GM19463 (cell line): ENCODE measurements around the gene NECTIN1.

Experiments
- ATAC-seq: cut with Tn5 transposase; IDR thresholded peaks from one replicate; pipeline ENCODE4 v1.9.1; 2021; ENCODE audit warnings: mild to moderate bottlenecking, moderate library complexity; ENCODE audit not compliant: unreplicated experiment

The NECTIN1 gene, protein sequence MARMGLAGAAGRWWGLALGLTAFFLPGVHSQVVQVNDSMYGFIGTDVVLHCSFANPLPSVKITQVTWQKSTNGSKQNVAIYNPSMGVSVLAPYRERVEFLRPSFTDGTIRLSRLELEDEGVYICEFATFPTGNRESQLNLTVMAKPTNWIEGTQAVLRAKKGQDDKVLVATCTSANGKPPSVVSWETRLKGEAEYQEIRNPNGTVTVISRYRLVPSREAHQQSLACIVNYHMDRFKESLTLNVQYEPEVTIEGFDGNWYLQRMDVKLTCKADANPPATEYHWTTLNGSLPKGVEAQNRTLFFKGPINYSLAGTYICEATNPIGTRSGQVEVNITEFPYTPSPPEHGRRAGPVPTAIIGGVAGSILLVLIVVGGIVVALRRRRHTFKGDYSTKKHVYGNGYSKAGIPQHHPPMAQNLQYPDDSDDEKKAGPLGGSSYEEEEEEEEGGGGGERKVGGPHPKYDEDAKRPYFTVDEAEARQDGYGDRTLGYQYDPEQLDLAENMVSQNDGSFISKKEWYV

DNA sequence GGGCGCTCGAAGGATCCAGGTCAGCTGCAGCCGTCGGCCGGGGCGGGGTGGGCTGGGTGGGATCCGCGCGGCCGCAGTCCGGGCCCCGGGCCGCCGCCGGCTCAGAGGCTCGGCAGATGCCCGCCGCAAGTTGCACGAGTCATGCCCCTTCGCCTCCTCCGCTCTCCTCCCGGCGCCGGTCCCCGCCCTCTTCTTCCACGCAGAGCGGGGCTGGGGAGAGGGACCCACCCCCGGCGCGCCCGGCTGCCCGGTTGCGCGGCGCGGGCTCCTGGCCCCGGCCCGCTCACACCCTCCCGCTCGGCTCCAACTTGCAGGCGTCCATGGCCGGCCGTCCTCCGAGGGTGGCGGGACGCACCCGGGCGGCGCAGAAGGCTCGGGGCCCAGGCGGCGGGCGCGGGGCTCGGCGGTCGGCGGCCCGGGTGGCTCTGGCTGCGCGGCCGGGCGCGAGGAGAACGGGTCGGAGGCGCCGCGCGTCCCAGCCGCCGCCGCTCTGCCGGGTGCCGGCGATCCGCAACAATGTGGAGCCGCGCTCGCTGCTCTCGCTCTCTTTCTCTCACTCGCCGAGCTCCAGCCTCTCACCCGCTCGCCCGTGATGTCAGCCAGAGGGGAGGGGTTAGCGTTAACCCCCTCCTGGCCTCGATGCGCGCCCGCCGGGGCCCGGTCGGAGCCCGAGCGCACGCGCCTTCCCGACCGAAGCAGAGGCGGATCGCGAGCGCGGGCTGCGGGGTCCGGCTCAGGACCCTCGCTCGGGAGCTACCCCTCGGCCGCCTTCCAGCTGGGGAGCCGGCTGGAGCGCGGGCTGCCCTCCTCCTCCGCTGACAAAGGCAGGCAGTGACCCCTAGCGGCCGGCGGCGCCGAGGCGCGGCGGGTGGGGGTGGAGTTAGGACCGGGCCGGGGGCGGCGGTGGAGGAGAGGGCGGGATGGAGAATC, at the start of gene NECTIN1:
TSS of gene NECTIN1 (minus strand) at position 550 of the 930 bp plus-strand sequence. CDS start 647 bp downstream, outside the sequence.
- peak; percentile 77 for ATAC-seq

DNA sequence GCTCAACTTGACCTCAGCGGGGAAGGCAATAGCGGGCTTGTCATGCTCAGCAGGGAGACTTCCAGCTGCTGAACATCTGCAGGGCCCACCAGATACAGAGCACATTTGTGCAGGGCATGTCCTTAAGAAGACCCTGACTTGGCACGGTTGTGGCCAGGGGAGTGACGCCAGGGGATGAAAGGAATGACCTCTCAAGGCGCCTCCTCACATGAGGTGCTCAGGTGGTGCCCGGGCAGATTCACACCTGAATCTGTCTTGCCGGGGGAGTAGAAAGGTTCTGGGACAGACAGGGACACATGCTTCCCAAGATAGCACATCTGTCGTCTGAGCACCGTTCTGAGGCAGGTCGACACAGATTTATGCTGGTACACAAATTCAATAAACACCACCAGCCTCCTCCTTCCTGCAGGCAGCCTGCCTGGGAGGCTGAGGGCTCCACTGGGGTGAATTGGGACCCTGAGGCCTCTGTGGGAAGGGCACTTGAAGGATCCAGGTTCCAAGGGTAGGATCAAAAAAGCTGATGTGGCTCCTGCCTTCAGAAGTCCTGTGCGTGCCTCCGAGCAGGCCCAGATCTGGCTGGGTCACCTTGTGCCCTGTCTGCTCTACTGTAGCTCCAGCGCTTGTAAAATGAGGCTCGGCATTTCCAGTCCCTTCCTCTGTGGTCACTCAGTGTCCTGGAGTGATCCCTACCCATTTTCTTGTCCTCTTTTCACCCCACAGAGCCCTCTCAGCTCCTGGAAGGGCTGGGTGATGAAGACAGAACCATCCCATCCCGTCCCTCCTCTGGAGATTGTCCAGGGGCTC, 49.6 kb upstream of the NECTIN1 start:
- ATAC-seq = no peak

DNA sequence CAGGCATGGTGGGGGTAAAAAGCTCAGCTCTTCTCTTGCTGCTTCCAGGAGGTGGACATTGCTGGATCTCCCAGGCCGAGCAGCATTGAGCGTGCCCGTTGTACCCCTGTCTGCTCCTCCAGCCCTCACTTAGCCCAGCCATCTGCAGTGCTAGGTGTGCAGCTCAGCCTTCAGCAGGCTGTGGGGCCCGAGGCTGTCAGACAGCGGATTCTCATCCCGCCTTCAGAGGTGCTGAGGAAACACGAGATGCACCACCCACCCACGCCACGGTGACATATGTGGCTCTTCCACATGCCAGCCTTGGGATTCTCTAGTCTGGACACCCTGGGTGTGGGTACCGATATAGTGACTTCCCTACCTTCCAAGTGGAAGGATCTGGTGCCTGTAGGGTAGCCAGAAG, 48.9 kb upstream of the NECTIN1 start:
- no peak for ATAC-seq

DNA sequence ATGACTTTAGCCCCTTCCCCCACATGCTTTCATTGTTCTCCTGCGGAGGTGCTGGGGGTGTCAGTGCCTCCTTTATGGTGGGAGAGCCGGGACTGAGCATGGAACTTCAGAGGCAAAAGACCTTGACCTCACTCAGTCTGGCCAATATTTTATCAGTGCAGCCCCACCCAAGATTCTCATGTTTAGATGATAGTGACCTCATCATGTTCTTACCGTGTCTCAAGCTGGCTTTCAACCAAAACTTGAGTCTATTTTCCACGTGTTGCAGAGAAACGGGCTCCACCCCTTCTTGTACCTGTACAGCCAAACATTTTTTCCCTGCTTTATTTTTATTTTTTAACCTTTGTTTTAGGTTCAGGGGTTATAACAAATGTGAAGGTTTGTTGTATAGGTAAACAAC, 47.7 kb upstream of the NECTIN1 start:
- ATAC-seq = no peak

DNA sequence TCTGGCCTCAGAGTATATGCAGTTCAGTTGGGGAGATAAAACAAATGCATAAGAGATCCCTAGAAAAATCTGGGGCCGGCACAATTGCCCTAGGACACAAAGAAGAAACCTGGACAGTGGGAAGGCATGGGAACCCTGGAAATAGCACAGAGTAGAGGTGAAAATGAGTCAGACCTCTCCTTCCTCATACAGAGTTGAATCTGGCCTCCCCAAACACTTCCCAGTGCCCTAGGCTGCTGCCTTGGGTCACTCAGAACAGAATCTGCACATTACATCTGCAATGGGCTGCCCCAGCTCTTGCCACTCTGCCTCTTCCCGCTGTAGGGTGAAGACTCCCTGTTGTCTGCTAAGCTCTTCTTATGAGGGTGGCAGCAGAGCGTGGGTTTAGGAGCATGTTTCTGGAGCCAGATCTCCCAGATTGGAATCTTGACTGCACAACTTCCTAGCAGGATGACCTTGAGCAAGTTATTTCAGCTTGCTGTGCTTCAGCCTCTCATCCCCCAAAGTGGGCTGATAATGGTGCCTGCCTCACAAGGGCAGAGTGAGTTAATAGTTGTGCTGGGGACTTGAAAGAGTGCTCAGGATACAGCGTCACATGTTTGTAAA, 47.1 kb upstream of the NECTIN1 start:
- ATAC-seq = no peak

DNA sequence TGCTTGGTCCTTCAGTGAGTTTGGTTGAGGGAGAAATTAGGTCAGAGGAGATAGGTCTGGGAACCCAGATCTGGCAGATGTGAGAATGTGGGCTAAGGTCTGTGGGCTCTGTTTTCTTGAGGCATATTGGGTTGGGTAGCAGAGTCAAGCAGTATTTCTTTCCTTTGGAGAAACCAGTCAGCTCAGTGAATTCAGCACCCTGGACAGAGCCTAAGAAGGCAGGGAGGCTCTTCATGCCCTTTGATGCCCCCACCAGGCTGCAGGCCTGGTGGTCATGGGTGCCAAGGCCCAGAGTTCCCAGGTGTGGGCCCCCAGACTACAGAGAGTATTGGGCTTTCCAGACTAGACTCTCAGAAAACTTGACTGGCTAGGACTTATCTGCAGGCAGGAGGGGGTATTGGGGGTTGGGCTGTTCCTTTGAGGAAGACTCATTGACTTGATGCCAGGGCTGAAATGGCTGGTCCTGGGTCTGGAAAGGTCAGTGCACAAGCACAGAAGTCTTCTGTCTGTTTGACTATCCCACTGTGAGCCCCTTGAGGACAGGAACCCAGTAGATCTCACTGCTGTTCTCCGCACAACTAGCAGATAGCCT, 45.3 kb upstream of the NECTIN1 start:
- no peak for ATAC-seq

DNA sequence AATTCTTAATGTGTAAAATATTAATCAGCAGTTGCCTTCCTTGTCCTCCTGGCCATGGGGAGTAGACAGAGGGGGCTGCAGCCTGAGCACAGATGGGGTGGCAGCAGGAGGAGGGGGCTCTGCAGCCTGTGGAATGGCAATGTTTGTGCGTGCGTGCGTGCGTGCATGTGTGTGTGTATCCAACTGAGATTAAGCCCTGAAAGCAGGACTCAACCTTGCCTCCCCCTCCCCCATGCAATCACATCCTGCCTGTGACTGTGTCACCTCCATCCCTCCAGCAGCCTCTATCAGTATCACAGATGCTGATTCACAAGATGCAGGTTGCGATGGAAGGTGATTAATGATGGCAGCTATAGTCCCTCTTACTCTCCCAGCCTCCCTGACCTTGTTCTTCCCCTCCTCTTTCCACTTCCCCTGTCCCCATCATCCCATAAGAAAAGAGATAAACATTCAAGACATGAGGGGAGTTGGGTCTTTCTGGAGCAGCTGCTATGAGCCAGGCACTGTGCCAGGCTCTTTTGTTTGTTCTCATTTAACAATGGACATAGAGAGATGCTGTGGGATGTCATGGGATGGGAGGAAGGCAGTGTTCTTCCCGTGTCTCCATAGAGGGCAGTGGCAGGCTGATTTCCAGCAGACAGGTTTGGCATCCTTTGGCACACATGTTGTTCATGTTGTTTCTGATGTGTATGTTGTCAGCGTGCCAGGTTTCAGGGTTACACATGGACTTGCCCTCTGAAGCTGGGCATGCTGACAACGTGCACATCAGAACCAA, 43.8 kb upstream of the NECTIN1 start:
- ATAC-seq = no peak

DNA sequence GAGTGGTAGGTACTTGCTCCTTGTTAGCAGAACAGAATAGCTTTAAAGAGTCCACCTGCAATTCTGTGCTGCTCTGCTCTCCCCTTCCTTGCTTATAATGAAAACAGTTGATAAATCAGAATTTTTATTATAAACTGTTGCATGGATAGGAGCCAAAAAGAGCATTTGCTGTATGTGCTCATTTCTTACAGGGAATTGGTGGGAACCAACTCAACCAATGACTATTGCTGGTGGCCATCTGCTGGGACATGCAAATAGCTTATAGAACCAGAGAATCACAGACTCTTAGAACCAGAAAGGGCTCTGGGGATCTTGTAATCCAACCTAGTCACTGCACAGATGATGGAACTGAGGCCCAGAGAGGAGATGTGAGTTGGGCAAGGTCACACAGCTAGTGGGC, 43.1 kb upstream of the NECTIN1 start:
- ATAC-seq = no peak

DNA sequence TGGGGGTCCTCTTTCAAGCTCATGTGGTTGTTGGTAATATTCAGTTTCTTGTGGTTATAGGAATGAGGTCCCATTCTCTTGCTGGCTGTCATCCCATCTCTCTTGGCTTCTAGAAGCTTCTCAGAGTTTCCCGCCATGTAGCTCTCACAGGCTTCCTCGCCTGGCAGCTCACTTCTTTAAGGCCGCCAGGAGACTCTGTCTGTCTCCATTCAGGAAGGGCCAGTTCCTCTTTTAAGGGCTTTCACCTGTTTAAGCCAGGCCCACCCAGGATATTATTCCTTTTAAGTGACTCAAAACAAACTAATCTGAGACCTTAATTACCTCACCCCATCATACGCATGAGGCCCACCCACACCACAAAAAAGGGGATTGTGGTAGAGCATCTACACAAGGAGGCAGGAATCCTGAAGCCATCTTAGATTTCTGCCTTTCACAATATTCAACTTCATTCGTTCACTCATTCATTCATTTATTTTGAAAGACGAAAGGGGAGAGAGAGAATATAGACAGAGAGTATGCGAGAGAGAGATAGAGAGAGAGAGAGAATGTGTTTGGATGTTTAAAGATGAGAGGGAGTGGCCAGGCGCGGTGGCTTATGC, 42.3 kb upstream of the NECTIN1 start:
- ATAC-seq = no peak

DNA sequence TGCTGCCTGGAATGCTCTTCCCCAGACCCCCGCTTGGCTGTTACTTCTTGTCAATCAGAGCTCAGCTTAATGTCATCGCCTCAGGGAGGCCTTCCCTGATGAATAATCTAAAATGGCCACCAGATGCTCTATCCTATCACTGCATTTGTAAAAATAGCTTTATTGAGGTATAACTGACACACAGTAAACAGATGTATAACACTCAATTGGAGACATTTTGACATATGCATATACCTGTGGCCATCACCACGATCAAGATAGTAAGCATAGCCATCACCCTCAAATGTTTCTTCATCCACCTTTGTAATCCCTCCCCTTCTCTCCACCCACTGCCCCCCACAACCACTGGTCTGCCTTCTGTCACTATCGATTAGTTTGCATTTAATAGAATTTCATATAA, 36.6 kb upstream of the NECTIN1 start:
- ATAC-seq = no peak

DNA sequence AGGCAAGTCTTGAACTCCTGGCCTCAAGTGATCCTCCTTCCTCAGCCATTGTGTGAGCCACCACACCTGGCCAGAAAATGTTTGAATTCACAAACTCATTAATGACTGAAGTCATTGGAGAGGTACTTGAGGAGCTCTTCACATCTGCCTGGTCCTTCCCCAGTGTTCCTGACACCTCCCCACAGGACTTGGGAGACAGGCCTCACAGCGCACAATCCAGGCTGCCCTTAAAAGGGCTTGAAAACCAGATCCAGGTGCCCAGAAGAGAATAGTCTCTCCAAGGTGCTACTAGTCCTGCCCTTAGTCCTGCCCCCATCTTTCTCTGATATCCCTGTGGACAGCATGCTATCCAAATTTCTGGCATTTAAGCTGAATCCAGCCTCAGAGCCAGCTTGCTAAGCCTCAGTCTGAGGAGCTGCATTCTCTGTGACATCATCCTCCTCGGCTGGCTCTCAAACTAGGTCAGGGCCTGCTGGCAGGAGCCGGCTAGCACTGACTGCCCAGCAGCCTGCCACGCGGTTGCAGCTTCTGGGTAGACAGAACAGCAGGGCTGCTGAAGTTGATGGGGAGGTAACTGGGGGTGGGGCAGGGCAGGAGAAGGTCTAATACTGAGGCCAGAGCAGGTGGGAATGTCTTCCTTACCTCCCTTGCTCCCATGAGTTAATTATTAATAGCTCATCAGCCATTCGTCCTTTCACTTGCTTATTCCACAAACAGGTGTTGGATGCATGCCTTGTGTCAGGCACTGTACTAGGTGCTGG, 35.3 kb upstream of the NECTIN1 start:
- ATAC-seq = no peak

DNA sequence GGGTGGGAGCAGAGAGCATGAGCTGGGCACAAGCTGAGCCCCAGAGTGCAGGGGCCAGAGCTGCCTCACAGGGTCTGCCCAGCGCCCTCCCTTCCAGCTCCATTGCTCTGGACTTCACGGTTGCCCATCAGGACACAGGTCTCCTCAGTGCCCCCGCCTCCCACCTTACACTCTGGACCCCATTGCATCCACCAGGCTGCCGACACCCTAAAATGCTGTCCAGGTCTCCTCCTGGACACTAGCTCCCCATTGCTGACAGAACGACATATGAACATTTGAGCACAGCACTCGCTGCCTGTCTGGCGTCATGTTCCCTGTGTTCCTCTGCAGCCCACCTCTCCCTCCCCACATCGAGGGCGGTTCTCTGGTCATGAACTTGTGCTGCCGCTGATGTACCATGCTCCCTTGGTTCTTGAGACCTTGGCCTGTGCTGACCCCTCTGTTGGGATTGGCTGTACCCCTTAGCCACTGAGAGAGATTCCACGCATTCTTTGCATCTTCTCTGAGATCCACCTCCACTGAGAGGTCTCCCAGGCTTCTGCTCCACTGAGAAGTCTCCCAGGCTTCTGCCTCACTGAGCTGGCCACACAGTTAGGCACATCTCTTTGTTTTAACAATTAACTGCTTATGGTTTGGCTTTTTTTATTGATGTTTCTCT, 34.2 kb upstream of the NECTIN1 start:
- ATAC-seq = no peak

DNA sequence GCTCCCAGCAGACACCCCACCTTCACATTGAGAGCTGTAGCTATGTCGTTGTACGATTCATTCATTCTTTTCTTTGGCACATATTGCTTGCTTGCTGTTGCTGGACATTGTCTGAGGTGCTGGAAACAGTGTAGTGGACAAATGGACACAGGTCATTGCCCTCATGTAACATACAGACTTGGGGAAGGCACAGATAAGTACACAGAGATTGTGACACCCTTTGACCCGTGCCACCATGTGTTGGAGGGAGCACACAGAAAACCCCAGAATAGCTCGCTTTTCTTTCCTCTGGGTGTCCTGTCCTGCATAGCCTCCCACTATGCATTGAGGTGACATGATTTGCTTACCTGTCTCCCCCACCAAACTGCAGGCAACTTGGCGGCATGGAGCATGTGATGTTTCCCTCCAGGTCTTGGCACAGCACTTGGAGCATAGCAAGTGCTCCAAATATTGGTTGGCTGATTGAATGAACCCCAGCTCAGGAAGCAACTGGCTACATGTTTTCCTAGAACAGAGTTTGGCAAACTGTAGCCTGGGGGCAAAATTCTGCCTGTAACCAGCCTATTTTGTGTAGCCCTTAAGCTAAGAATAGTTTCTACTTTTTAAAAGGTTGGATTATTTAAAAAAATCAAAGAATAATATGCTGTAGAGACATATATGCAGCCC, 30.9 kb upstream of the NECTIN1 start:
- no peak for ATAC-seq

DNA sequence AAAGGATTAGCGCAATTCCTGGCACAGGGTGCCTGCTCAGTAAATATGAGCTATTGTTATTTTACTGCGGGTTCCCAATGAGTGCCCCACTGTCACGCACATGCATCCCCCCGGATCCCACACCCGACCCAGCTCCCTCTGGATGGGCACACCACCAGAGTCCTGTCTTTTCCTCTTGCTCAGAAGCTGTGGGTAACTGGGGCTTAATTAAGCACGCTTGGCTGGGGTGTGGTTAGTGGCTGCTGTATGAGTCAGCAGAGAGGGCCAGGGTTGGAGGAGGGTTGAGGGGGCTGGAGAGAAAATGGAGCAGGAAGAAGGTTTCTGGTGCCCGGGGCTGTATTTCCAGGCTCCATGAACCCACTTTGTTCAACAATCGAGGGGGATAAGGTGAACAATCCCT, 30.3 kb upstream of the NECTIN1 start:
- ATAC-seq = peak; percentile 79

DNA sequence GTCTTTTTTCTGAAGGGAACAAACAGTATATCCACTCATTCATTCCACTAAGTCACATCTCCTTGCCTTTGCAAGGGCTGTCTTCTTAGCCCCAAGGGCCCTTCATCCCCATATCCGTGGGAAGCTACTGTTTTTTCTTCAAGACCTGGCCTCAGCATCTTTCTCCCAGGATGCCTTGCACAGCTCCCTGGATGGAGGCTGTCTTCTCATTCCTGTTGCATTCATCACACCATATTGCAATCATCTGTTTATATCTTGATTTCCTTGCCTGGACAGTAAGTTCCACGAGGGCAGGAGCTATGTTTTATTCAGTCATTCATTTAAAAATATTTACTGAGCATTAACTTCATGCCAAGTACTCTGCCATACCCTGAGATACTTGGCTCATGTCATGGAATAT, 29.3 kb upstream of the NECTIN1 start:
- no peak for ATAC-seq

DNA sequence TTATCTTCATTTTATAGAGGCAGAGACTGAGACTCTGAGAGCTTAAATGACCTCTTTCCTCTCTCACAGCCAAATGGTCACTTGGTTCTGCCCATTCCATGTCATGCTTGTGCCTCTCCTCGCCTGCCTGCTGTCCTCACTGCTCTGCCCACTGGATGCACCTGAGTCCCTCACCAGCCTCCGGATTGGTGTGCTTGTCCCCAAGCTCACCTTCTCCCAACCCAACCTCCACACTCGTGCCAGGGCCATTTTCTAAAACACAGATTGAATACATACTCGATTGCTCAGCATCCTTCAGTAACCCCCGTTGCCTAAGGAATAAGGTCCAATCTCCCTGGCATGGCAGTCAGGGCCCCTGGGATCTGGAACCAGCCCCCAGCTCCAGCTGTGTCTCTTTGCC, 28.4 kb upstream of the NECTIN1 start:
- no peak for ATAC-seq
